NCI-H2227 (cell line): Measurements from ENCODE around the gene ATP13A5.

Source experiments
- DNase-seq: peaks from one replicate; lab custom pipeline; 2025; ENCODE audit not compliant: unreplicated experiment; lab: John Stamatoyannopoulos, UW

ATP13A5 gene

DNA sequence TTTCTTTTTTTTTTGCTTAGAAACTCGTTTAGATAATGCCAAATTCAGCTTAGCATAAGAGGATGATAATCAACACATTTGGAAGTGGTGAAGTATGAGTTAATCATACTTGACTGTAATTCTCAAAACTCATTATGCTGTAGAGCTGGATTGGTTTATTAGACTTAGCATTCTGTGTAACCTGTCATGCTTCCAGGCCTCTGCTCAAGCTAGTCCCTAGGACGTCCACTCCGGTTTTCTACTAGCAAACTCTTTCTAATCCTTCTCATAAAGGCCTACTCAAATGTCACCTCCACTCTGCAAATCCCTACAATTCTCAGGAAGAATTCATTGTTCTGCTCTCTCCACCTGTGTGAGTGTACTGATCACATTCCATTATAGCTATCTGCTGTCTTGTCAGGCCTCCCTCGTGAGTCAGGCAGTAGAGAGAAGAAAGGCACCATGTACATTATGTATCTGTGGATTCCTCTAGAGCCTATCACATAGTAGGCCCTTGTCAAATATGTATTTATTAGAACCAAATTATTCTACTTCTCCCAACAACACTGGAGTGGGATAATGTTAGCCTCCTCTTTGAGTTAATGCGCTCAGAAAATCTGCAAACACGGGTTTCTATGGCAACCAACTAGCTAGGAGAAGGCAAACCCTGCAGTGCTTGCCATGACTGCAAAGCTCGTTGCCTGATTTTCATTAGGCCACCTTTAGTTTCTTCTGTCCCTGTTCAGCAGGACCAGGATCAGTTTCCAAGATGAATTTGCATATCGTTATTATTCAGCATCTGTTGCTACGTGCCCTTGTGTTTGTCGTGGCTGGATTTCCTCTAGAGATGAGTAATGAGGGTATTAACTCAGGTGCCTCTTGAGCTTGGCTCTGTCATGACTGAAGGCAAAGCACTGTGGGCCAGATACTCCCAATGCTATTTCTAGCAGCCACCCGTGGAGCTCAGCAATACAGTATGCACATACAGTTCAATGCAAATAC is 30.7 kb downstream of the ATP13A5 start:
- peak; percentile 39 for DNase-seq

DNA sequence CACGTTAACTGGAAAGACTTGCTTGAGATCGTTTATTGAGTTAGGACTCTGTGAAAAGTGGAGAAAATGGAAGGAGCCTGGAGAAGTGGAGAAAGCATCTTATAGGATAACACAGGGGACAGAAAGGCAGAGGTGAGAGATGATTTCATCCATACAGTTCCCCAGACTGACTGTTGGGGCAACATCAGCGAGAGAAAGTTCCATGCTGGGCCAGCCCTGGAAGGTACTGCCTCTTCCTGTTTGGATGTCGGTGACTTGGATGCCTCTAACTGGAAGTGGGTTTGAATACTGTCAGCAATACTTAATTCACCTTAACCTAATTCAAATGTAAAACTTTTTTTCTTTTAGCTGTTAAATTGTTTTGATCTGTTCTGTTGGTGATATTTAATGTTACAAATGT is 32.3 kb downstream of the ATP13A5 start:
- no peak for DNase-seq

DNA sequence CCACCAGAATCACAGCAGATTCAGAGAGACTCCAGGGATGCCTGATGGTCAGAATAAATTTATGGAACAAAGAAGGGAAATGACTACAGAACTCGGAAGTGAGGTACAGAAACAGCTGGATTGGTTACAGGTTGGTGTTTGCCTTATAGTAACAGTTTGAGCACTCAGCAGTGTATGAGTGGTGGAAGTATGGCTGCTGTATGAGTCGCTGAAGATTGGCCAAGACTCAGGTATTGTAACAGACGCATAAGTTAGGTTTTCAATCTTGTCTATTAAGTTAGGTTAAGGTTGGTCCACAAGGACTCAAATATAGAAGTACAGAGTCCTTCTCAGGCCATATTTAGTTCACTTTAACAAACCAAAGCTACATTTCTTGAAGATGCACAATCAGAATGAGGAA is 33.1 kb downstream of the ATP13A5 start:
- no peak for DNase-seq

DNA sequence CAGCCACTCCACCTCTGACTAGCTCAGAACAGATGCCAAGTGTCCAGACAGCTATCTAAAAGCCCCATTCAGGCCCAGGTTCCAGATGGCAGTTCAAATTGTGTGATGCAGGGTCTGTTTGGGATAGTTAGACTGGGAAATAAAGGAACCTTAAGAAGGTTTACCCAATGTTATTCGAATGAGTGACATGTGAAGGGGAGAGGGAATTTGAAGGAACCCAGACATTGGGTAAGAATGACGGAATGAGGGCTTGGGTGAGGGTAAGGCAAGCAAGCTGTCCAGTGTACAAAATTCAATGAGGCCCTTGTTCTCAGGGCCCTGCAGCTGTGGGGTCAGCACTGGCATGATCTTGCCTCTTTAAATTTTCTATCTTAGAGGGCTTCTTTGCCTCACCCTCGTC is 34.1 kb downstream of the ATP13A5 start:
- no peak for DNase-seq

DNA sequence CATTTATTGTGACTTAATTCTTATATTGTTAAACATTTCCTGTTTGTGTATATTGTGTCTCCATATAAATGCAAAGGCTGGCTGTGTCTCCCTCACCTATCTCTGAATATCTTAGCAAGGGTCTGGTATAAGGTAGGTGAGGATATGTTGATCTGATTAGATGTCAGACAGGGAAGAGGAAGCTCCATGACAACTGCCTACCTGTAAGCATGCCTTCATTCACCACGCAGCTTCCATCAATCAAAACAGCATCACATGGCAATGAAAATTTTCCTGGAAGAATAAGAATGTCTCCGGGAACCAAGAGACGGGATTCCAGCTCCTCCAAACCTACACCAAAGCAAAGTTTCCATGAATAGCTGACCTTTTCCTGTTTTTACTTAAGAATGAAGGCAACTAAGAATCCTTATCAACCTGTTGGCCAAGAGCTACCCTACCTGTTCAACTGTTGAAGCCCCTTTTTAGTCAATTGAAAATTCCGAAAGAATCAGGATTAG is 34.8 kb downstream of the ATP13A5 start:
- DNase-seq, result no peak

GRCh38 chr3:193342551-193342950 is 36.0 kb downstream of the ATP13A5 start:
- DNase-seq, result no peak

DNA sequence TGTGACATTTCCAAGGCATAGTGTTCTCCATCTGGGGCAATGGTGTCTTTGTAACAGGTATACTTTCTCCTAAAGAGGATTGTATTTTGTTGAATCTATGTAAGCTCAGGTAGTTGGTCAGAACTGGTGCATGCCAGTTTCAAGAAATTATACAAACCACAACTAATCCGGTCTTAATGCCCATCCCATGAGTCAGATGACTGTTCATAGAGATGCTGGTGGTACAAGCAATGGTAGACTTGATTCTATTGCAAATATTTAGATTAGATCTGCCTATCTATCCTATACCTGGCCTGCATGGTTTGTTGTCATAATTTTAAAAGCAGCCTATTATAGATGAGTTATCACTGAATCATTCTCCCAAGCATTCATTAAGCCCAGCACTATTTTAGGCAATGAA is 43.5 kb downstream of the ATP13A5 start:
- no peak for DNase-seq

DNA sequence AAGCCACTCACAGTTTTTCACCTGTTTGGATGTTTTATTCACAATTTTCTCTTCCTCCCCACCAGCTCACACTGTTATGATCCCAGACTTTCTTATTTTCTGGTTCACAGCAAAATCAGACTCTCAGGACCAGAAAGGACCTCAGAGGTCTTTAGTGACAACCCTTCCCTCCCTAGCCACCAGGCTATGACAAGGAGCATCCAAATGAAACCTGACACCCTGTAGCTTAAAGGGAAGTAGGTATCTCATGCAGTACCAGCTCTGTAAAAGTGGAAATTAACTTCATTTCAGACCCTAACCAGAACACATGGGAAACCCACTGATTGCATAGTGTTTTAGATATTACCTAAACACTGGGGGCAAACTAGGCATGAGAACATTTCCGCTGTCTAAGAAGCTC is 45.3 kb downstream of the ATP13A5 start:
- no peak for DNase-seq

GRCh38 chr3:193330555-193331204 is 47.9 kb downstream of the ATP13A5 start:
- no peak for DNase-seq

DNA sequence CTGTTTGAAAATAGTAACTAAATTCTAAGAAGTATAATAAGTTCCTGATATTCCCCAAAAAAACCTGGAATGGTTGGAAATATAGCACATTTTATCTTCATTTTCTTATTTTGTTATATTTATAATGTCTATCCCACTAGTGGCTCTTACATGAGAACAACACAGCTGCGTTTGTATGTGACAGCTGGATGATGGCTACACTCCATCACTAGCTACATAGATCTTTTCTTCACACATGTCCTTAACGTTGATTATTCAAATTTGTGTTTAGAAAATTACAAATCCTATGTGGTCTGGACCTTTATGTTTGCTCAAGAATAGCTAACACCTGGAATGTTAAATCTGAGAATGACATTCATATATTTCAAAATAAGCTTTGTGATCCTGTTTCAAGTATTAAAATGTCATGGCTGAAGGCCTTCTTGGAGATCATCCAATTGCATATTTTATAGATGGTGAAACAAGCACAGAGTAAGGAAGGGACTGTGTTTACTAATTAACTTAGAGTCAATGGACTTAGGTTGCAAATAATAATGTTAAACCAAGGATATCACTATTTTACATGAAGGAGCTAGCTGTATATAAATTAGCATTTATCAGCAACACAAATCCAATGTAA is 60.8 kb downstream of the ATP13A5 start:
- no peak for DNase-seq

DNA sequence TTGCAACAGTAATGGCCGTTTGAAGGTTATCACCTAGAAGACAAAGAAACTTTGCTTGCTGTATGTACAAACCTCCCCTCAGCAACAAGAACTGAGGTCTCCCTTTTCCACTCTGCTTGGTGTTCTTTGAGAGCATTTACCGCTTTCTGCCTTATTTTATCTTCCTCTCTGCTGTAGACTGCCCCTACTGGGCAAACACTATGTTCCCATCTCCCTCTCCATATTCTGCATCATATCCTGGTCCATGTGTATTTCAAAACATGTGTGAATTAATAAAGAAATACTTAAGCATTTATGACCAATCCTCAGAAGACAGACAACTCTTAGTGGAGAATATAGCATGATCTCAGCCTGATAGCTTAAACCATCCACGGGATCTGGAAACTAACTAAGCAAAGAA is 64.4 kb downstream of the ATP13A5 start:
- no peak for DNase-seq

DNA sequence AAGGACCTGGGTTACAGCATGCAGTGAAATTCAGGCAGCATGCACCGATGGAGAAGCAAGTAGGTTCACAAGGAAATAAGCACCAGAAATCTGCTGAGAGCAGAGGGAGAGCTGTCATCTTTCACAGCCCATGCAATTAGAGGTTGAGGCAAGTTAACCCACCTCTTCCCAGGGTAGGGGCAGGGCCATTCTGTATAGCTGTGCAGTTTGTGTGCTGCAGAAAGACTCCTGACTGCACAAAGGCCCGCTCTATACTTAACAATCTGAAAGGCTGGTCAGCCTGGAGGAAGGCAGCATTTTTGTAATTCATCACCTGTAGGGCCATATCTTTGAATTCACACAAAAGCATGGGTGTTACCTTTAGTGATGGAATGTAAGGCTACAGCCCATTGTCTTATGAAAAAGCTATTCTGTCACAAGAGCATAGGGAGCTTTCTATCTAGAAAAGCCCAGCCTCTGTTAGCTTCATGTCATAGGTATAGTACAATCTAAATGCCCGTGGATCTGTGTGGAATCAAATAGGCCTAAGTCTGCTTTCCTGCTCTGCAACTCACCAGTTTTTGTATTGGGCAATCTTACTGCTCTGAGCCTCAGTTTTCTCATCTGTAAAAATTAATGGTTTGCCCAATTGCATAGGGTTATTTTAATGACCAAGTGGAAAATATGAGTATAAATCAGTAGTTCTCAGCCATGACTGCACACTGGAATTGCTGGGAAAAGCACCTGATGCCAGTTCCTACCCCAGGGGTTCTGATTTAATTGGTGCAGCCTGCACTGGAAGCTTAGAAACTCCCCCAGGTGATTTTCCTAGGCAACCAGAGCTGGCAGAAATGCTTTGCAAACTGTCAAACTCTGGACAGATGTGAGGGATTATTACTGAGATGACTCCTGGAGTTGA is 65.2 kb downstream of the ATP13A5 start:
- DNase-seq, result no peak

DNA sequence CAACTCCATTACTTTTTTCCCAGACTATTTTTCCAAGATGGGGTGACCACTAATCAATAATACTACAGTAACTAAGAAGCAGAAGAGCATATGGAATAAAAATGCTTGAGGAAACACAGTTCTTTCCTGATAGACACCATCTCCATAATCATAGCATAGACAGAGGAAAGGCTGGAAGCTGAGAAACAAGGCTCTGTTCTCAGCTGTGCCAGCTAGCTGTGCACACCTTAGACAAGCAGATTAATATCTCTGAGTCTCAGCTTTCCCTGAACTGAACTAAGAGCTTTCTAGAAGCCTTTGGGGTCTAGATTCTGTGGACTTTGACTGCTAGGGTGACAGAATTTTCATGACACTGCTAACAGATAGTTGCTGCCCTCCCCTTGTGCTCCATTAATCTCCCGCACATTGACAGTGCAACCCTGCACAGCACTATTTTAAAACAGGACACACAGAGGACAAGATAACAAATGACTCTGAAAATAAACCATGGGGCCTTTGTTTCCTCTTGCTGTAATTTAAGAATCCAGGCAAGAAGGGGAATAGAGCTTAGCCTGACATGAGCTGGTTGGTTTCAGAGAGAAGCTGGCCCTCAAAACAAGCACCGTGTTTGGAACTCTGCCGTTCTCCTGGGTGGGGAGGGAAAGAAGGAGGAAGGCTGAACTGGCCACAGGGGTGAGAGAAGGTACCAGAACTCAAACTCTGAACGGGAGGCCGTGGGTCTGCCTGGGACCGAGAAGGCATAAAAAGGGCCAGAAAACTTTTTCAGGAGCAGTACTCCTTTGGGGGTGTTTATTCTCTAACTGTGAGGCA is 67.4 kb downstream of the ATP13A5 start:
- no peak for DNase-seq

DNA sequence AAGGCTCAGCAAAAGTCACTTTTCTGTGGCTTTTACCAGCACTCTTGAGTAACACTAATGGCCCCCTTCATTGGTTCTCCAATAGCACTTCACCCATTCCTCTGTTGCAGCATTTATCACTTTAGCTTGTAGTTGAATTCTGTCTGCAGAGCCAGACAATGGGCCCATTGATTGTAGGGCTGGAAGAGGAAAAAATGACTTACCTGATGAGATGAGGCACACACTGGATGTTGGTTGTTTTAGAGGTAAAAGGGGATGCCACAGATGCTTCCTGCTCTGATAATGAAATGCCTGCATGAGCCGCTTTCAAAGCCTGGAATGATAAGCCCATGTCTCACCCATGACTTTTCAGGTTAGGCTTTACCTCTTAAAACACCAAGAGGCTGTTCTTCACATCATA is 73.2 kb downstream of the ATP13A5 start:
- DNase-seq, result no peak

- no peak for DNase-seq
Measured at GRCh38 chr3:193301433-193301832, 77.1 kb downstream of the ATP13A5 start.

DNA sequence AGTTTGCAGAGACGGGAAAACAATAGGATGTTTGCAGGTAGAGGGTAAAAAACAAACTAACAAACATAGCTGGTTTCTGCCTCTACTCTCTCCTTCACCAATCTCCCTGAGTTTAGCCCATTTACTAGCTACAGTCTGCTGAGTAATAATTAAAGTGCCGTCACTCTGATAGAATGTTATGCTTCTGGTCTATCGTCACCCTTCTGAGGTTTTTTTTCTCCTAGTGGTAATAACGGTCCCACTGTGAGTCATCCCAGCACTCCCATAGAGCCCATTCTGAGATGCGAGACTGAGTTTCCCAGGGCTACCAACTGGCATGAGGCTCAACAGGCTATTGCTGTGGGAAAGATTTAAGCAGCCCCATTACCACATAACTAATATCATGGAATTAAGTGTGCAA is 81.1 kb downstream of the ATP13A5 start:
- no peak for DNase-seq

GRCh38 chr3:193295985-193296384 is 82.6 kb downstream of the ATP13A5 start:
- no peak for DNase-seq

GRCh38 chr3:193292386-193292785 is 86.2 kb downstream of the ATP13A5 start:
- DNase-seq, result no peak

DNA sequence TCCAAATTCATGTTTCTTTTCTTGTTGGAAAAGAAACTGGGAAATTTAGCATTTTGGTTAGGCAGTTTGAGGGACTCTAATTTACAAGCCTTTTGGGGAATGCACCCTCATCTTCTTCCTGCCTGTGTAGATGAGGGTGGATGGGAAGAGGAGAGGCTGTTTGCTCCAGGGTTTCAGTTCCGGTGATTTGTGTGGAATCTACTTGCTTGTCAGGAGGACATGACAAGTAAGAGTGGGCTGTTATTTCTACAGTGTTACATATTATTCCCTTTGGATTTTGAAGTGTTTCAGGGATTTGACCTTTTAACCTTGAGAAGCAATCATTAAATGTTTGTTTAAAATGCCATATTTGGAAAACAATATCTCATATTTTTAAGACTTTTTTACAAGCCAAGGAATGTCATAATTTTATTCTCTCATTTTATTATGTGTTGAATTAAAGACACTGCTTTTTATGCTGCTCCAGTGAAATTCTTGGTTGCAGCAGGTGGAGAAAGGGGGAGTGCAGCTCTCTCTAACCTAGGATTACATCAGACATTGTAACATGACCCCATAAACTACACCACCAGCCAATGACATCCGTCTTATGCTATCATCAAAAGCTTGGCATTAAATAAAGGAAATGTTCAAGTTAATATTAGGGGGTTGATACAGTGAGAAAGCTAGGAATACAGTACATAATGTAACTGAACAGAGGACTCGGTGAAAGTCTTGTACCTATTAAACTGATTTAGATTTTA is 107.3 kb downstream of the ATP13A5 start:
- DNase-seq, result no peak
